GM18870 (cell line): ENCODE data around the gene SCAP.
"Not testable (repeated sequence)": the region's sequence is repeated elsewhere in the genome, so short reads cannot be mapped to it uniquely, and the experiment has no call there.

Experiments
- ATAC-seq: cut with Tn5 transposase; IDR thresholded peaks from one replicate; pipeline ENCODE4 v1.9.1; 2021; ENCODE audit warnings: moderate library complexity; ENCODE audit not compliant: unreplicated experiment

The SCAP gene

DNA sequence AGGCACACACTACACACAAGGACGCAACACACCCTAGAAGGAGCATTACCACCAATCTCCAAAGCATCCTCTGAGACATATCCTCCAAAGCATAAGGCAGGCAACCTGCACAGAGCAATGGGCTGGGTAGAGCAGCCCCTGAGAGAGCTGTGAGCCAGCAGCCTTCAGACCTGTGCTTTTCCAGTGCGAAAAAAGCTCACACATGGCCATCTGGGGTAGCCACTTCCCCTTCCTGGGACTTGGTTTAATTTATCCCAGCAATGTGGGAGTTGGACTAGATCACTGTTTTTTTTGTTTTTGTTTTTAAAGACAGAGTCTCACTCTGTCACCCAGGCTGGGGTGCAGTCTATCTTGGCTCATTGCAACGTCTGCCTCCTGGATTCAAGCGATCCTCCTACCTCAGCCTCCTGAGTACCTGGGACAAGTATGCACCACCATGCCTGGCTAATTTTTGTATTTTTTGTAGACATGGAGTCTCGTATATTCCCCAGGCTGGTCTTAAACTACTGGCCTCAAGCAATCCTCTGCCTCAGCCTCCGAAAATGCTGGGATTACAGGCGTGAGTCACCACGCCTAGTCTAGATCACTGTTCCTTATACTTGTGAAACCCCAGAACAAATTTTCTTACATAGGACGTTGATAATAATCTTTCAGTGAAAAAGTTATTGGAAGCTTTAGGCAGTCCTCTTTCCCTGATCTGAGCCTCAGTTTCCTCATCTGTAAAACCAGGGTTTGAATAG lies 76.0 kb downstream of the SCAP start:
- no peak for ATAC-seq

DNA sequence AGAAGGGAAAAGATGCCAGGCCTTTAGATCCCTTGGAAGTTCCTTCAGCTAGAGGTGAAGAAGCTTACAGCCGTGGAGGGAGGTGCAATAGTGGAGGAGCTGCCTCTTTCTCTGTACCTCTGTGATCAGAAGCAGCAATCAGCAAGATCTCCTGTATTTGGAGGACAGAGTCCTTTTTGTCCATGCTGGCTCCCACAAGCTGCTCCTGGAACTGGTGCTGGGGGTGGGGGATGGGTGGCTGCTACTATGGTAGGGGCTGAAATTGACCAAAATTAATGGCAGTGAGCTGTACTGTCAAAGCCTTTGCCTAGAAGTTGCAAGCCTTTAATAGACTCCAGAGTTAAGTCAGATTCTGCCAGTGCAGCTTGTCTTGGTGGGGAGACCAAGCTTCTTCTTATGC lies 76.7 kb downstream of the SCAP start:
- no peak for ATAC-seq

DNA sequence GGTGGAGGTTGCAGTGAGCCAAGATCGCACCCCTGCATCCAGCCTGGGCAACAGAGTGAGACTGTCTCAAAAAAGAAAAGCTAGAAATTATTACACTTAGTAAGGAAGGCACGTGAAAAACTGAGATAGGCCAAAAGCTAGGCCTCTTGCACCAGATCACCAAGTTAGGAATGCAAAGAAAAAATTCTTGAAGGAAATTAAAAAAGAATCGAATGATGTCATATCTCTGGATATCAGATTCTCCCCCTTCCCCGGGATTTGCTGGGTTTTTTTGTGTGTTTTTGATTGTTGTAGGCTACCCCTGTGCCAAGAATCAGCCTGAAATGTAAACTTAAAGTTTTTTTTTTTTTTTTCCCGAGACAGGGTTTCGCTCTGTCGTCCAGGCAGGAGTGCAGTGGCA lies 77.5 kb downstream of the SCAP start:
- no peak for ATAC-seq

DNA sequence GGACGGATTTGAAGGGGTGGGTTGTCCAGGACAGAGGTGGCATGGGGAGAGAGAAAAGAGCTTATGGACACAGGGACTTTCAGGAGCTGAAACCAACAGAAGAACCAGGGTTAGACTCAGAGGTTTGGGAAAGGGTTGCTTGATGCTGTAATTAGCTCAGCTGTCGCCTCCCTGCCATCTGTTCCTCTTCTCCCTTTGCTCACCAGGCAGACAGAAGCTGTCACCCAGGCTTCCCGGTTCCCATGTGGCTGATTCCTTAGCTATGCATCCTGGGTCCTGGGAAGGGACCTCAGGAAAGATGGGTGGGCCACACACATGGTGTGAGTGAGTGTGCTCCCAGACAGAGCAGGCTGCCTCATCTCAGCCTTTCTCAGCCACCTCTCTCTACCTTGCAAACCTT lies 80.9 kb downstream of the SCAP start:
- no peak for ATAC-seq

DNA sequence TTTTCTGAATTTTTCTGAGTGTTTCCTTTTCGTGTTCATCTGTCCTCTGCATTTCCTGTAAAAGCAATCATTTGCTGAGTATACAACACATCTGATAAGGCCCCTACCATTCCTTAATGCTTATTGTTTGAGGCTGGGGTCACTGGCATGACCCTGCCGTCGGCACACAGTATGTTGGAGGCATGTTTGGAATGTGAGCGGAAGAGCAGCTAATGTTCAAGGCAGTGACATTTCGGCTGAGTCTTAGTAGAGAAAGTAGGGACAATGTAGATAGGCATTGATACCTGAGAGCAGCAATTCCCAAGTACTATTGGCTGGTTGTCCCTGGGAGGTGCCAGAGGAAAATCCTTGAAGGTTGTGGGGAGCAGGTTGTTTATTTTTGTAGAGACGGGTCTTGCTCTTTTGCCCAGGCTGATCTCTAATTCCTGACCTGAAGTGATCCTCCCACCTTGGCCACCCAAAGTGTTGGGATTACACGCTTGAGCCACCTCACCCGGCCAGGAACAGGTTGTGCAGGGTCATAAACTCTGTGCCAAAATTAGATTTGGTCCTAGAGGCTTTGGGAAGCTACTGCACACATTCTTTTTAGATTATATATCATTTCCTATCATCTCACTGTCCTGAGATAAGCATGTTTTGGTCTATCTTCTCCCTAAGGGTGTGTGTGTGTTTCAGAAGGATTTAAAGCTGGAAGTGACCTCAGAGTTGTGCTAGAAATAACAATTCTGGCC lies 81.4 kb downstream of the SCAP start:
- no peak for ATAC-seq

DNA sequence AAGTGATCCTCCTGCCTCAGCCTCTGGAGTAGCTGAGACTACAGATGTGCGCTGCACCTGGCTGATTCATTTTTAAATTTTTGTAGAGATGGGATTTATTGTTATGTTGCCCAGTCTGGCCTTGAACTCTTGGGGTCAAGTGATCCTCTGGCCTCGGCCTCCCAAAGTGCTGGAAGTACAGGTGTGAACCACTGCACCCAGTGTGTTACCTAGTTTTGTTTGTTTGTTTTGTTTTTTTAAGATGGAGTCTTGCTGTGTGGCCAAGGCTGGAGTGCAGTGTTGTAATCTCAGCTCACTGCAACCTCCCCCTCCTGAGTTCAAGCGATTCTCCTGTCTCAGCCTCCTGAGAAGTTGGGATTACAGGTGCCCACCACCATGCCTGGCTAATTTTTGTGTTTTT lies 82.8 kb downstream of the SCAP start:
- ATAC-seq = no peak

DNA sequence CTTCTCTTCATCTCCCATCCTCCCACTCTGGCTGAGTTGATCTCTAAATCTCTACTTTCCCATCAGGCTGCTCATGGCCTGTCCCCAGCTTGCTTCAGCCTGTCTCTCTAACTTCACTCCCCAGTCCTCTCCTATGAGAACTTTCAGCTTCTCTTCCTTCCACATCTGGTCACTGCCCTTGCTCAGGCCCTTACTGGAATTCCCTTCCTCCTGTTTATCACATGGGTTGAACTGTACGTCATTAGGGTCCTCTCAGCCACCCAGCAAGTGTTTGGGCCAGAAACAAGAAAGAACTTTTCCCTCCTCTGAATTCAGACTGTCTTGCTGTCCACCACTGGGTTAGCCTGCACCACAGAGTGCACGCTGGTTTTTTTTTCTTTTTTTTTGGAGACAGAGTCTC lies 89.9 kb downstream of the SCAP start:
- ATAC-seq = no peak

DNA sequence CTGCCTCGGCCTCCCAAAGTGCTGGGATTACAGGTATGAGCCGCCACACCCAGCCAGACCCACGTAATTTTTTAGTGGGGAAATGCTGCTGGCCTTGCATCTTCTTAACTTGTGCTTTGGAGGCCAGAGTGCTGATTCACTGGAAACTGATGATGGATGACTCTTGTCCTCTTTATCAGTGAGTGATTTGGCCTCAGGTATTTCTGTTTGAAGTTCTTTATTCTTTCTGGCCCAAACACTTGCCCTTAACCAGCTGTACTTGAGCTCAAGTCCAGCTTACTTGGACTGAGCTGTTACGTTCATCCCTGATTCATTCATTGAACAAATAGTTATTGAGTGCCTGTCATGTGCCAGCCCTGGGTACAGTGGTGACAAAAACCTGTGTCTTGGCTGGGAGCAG lies 90.7 kb downstream of the SCAP start:
- ATAC-seq = no peak

DNA sequence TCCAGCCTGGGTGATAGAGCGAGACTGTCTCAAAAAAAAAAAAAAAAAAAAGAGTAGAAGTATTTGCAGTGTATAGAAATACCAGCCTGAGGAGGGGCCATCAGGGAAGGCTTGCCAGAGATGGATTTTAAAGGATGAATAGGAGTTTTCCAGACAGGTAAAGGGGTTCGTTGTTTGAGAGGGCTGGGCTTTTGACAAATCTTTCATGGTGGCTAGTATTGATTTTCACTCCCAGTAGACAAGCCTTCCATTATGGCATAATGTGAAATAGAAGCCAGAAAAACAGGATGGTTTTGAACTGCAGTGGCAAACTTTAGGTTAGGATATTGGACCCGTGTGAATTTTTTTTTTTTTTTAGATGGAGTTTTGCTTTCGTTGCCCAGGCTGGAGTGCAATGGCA lies 91.3 kb downstream of the SCAP start:
- no peak for ATAC-seq

DNA sequence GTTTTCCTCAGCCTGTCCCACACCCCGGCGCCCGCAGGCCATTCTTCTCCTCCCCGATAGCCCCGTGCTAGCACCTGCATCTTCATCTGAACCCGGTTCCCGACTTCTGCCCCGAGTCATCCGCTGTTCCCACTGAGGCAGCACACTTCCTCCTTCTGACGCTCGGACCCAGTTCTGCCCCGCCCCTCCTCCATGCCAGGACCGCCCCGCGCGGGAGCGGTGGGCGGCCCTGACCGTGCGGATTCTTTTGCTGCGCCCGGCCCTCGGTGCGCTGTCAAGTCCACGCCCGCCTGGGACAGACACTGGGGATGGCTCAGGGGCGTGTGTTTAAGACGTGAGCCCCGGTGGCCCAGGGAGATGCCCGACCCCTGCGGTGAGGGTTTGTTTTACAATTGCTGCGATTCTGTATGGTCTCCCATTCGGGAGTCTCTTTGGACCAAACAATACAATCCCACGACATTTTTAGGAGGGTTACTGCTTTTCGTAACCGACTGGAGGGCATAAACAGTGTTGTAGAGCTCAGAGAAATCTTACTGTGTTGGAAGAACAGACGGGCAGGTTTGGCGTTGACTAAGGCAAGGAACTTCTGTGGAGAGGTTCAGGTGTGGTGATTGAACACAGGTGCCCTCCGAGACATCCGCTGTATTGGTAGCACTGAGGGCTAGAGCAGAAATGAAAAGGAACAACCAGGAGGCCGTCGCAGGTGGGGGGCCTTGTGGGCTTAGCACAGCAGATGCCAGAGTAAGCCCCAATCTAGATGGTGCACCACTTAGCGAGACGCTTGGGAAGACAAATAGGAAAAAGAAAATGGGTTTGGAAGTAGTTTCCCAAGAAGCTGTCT lies 94.2 kb downstream of the SCAP start:
- peak; percentile 36 for ATAC-seq

DNA sequence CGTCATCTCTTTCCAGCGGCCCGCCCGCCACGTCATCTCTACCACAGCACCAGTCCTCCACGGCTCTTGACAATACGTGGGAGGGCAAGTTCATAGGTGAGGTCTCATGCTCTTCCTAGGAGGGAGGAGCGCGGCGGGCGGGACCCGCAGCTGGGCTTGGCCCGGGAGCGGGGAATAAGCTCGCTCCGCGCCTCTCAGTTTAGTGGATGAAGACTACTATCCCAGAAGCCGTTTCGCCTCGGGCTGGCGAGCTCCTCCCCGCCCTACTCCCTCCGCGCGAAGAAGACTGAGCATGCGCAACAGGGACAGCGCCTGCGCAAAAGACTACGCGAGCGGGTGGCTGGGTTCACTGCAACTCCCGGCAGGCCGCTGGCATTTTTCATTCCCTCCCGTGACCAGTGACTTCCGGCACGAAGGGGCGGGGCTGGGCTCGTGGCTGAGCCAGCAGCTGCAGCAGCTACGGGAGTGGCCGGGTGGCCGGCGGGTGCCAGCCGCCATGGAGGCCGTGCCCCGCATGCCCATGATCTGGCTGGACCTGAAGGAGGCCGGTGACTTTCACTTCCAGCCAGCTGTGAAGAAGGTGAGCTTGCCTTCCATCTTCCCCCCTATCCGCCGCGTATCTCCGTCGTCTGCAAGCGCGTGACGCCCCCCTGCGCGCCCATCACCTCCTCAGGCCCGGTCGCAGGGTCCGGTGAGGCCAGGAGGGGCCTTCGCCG lies 95.0 kb downstream of the SCAP start, which contains the start of gene PTPN23:
Gene PTPN23 (plus strand): TSS at position 421 of the 716 bp plus-strand sequence. CDS start 76 bp downstream, at position 497.
- peak; percentile 77 for ATAC-seq

DNA sequence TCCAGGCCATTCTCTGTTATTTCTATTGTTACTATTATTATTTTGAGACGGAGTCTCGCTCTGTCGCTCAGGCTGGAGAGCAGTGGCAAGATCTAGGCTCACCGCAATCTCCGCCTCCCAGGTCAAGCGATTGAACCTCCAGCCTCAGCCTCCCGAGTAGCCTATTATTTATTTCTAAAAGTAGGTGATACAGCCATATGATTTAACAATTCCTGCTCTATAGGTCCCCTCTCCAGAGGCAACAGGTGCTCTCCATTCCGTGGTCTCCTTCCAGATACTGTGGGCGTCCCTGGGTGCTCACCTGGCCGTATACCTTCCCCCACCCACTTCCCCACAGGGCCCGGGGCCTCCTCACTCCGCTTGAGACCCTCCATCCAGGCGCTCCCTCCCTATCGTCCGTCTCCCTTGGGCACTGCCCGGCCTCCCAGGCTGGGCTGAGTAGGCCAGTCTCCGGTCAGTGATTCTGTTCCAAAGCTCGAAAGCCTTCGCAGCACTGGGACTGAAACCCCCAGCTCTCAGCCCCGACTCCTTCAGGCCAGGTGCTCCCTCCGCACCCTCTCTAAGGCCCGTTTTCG lies 95.6 kb downstream of the SCAP start:
- ATAC-seq = no peak

DNA sequence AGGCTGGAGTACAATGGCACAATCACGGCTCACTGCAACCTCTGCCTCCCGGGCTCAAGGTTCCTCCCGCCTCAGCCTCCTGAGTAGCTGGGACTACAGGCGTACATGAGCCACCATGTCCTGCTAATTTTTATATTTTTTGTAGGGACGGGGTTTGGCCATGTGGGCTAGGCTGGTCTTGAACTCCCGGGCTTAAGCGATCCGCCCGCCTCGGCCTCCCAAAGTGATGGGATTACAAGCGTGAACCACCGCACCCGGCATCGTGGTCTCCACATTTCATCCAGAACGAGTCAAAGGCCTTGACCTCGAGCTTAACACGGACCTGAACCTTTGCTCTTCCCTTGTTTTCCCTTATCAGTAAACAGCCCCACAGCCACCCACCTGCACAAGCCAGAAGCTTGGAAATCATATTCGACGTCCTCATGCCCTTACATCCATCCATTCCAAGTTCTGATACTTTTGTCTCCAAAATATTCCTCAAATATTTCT lies 96.3 kb downstream of the SCAP start:
- ATAC-seq = no peak

DNA sequence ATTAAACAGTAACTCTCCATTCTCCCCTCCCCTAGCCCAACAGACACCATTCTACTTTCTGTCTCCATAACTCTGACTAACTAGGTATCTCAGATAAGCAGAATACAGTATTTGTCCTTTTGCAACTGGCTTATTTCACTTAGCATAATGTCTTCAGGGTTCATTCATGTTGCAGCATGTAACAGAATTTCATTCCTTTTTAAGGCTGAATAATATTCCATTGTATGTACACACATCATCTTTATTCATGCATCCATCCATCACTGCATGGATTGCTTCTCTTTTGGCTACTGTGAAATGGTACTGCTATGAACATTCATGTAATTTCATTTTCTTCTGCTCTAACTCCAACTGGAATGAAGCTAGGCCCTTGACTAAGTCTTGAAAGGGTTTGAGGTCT lies 96.9 kb downstream of the SCAP start:
- ATAC-seq = no peak

DNA sequence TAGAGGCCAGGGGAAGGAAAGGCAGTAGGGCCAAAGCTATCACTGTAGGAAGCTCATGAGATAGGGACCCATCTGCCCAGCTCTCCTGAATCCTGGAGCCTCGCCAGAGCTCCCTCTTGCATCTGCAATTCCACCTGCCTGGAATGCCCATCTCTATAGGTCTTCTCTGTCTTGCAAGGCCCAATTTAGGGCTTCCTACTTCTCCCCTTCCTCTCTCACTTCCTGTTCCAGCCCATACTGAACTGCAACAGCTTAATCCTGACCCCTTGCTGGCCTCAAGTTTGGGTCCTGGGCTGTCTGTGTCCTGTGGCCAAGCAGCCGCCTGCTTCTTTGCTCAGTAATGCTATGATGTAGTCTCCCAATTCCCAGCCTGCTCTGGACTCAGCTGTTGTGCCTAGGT lies 98.6 kb downstream of the SCAP start:
- ATAC-seq = no peak

DNA sequence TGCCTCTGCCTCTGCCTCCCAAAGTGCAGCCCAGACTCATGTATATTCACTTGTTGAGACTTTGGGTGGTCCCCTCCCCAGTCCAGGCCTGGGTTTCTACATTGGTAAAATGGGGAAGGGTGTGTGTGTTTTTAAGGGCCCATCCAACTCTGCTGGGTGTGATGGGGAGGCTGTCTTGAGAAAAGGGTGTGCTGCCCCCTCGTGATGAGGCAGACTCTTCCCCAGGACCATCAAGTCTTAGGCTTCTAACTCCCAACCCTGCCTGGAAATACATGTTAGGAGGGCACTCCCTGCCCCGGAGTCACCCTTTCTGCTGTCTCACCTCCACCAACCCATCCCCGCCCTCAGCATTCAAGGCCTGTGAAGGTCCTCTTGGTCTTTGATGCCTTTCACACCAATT lies 99.3 kb downstream of the SCAP start:
- no peak for ATAC-seq

DNA sequence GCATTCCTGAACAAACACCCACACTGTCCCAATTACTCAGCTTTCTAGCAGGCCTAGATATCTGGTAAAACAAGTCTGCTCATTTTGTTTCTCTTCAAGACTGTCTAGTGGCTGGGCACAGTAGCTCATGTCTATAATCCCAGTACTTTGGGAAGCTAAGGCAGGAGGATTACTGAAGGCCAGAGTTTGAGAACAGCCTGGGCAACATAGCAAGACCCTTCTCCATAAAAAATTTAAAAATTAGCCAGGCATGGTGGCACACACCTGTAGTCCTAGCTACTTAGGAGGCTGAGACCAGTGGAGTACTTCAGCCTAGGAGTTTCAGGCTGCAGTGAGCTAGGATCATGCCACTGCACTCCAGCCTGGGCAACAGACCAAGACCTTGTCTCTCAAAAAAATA lies 101.2 kb downstream of the SCAP start:
- ATAC-seq = no peak

DNA sequence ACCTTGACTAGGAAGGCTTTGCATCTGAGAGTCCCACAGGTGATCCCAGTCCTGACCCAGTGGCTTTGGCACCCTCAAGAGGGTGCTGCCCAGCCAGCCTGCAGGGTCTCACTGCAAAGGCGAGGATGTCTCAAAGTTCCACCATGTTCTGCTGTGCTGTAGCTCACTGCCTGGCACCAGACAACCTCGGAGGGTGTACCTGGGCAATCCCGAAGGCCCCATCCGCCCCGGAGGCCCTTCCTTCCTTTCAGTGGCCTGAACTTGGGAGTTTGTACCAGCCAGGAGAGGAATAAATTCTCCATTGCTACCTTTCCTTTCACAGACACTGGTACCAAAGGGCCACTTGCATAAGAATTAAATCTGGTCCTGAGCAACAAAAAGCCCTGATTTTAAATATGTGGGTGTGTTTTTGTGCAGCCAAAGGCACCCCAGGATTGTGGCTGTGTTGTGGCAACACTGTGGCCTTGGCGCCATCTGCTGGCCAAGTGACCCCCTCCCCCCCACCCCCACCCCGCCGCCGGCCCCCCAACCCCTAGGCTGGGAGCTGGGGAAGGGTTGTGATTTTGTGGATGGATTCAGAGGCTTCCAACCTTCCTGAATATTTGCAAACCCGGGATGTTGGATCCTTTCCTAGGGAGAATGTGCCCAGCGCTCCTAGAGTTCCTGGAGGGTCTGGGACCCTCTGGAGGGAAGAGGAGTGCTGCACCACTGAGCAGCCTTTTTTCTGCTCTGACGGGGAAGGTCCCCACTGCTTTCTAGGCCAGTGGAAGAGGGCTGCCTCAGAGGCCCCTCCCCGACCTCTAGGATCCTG lies 104.6 kb downstream of the SCAP start:
- no peak for ATAC-seq

DNA sequence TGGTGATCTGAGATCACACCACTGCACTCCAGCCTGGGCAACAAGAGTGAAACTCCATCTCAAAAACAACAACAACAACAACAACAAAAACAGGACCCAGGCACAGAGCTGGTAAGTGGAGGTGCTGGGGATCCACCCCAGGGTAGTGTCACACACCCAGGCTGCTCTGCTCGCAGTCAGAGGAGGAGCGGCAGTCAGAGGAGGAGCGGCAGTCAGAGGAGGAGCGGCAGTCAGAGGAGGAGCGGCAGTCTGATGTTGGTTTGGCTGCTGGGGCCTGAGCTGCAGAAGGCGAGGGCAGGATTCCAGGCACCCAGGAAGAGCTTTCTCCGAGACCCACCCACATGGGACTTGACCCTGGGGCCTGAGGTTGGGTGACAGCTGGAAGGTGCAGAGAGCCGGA lies 105.7 kb downstream of the SCAP start:
- ATAC-seq = not testable (repeated sequence)

DNA sequence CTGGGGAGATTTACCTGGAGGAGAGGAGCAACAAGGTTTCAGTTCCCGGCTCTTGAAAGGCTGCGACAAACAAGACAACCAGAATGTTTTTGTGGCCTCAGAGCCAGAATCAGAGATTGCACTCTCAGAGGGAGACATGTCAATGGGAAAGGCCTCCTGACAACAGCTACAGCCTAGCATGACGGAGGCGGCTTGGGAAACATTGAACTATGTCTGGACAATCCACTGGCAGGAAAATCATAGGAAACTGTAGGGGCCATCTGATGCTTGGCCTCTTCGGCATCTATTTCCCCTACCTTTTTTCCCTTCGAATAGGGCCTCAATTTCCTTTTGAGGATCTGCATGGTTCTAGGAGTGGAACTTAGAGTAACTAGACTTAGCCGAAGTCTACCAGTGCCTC lies 108.1 kb downstream of the SCAP start:
- no peak for ATAC-seq
